ENCODE results near the gene TRPM1.
A peak's percentile ranks its signal among the peaks of the same experiment; 100 is the strongest.

Gene TRPM1

DNA sequence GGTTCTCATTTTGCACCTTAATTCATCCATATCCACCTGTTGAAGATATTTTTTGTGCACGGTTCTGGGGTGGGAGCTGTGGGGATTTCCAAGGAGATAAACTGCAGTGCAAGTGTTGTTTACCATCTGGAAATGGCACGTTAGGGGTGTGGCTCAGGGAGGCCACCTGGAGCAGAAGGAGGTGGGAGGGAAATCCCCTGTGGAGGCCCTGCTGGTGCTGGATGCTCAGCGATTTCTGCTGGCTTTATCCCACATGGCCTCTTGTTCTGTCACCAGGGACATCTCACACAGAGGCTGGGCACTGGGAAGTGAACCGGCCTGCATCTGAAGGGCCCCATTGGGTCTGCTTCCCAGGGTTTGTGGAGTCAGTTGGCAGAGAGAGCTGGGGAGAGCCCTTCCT is 24.3 kb downstream of the TRPM1 start:
- no peak for TF ChIP-seq JUND (IDR thresholded peaks at IDR 0.05; ENCODE audit: low read depth)
- in situ Hi-C loops (cut with HindIII; ENCODE audit: low pct_unique_long_range_greater_than_20kb, low sequenced_read_pairs), result no loop called here
- no peak for DNase-seq (ENCODE audit: low read depth in 1 of 2, low spot score in 1 of 2)

DNA sequence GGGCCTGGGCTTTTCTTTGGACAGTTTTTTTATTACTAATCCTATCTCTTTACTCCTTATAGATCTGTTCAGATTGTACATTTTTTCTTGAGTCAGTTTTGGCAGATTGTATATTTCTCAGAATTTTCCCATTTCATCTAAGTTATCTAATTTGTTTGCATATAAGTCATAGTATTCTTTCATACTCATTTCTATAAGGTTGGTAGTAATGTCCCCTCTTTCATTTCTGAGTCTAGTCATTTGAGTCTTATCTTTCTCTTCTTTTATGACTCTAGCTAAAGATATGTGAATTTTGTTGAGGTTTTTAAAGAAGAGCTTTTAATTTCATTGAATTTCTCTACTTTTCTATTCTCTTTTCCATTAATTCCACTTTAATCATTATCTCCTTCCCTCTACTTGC is 27.2 kb downstream of the TRPM1 start:
- in situ Hi-C loops (cut with HindIII; ENCODE audit: low pct_unique_long_range_greater_than_20kb, low sequenced_read_pairs), result no loop called here

DNA sequence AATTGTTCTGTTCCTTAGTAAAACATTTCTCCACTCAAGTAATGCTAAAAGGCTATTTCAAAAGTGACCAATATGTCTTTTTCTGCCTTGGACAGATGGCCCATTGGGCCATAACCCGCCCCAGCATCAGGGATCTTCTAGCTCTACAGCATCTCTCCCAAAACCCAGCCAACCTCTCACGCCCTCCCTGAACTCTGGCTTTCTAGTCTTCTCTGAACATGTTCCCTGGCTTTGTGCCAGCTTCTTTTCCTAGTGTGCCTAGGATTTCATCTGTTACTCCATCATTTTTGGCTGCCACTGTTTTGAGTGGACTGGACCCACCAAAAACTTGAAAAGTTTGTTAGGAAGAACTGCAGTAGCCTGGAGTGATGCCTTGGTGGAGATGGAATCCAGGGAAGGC is 30.7 kb downstream of the TRPM1 start:
- no peak for TF ChIP-seq JUND (IDR thresholded peaks at IDR 0.05; ENCODE audit: low read depth)
- in situ Hi-C loops (cut with HindIII; ENCODE audit: low pct_unique_long_range_greater_than_20kb, low sequenced_read_pairs), result no loop called here
- no peak for DNase-seq (ENCODE audit: low read depth in 1 of 2, low spot score in 1 of 2)

More for the DNA sequence above, 27.2 kb downstream of the TRPM1 start:
- no peak for DNase-seq (ENCODE audit: low read depth in 1 of 2, low spot score in 1 of 2)
- no peak for TF ChIP-seq JUND (IDR thresholded peaks at IDR 0.05; ENCODE audit: low read depth)

DNA sequence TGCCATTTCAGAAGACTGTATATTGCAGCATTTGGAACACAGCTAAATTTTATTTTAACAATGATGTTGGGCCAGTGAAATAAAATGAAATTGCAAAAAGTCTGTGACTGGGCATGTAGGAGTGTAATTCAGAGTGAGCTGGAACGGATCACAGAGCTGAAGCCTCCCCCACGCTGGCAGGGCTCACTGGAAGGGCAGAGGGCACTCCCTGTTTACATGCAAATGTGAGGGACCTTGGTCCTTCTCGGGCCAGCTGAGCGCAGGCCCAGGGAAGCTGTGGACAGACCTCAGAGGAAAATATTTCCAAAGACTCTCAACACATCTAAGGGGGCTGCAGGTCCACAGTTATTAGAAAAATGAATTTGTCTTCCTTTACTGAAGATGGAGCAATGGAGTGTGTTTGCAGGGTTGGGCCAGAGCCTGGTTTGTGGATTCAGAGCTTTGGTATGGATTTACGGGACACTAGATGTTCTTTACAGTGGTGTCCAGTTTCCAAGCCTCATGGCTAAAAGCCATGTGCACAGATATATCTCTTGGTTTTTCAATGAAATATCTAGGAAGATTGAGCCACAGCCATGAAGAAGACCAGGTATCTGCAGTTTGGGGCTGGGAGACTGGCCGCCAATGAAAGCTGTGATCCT is 32.0 kb downstream of the TRPM1 start:
- no peak for TF ChIP-seq JUND (IDR thresholded peaks at IDR 0.05; ENCODE audit: low read depth)
- no peak for DNase-seq (ENCODE audit: low read depth in 1 of 2, low spot score in 1 of 2)
- in situ Hi-C loops (cut with HindIII; ENCODE audit: low pct_unique_long_range_greater_than_20kb, low sequenced_read_pairs), result no loop called here

DNA sequence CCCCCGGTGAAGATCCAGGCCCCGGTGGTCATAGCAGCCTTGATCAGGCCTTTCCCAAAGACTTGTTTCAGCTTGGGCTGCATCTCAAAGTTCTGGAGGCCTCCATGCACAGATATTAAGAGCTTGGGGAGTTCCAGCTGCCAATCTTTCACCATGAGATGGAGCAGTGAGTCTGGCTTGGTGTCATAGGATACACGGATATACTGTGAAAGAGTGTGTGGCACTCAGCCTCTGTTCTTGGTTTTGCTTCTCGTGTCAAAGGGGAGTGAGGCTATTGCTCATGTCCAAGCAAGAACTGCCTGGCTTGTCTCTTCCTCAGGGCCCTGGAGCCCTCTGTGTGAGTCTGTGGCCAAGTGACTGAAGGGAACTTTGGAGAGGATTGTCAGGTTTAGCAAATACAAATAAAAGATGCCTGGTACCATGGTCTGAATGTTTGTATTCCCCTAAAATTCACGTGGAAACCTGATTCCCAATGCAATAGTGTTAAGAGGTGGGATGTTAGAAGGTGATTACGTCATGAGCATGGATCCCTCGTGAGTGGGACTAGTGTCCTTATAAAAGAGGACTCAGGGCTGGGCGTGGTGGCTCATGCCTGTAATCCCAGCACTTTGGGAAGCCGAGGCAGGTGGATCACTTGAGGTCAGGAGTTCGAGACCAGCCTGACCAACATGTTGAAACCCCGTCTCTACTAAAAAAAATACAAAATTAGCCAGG is 33.5 kb downstream of the TRPM1 start:
- peak in 1 of 2 experiments; percentile 14 for DNase-seq (ENCODE audit: low read depth in 1 of 2, low spot score in 1 of 2)
- in situ Hi-C loops (cut with HindIII; ENCODE audit: low pct_unique_long_range_greater_than_20kb, low sequenced_read_pairs), result no loop called here

DNA sequence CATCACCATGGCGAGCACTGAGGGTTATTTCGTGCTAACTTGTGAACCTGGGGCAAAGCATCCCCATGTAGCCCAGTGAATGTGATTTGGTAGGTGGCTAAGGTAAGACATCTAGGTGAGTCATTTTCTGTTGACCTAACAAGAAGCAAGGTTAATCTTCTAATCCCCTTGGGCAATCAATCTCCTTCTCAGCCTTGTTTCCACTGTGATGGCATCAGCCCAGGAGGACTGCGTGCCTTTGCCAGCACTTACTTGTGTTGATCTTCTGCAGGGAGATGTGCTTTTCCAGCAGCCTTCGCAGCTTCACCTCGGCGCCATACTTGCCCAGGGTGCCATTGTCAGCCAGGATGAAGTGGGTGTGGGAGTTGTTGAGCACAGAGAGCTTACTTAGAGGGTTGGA is 35.7 kb downstream of the TRPM1 start:
- TF ChIP-seq JUND (IDR thresholded peaks at IDR 0.05; ENCODE audit: low read depth), result no peak
- in situ Hi-C loops (cut with HindIII; ENCODE audit: low pct_unique_long_range_greater_than_20kb, low sequenced_read_pairs), result no loop called here
- peak in 1 of 2 experiments; percentile 11 for DNase-seq (ENCODE audit: low read depth in 1 of 2, low spot score in 1 of 2)

More for the DNA sequence above, 33.5 kb downstream of the TRPM1 start:
- TF ChIP-seq JUND (IDR thresholded peaks at IDR 0.05; ENCODE audit: low read depth), result no peak

DNA sequence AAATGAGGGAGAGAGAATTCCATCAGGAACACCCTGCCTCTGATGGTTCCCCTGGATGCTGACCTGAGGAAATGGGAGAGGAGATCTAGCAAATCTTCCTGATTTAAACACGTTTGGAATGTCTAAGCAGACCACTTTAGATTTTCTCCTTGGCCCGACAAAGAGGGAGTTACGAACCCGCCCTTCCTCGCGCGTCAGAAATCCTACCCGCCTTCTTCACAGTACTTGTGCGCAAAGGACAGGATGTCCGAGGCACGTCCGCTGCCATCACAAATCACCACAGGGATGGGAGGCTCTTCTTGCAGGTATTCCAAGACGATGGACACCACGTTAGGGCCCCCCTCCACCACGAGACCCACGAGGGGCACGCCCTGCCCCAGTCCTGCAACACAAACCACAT is 38.6 kb downstream of the TRPM1 start:
- TF ChIP-seq JUND (IDR thresholded peaks at IDR 0.05; ENCODE audit: low read depth), result no peak
- in situ Hi-C loops (cut with HindIII; ENCODE audit: low pct_unique_long_range_greater_than_20kb, low sequenced_read_pairs), result no loop called here
- no peak for DNase-seq (ENCODE audit: low read depth in 1 of 2, low spot score in 1 of 2)

DNA sequence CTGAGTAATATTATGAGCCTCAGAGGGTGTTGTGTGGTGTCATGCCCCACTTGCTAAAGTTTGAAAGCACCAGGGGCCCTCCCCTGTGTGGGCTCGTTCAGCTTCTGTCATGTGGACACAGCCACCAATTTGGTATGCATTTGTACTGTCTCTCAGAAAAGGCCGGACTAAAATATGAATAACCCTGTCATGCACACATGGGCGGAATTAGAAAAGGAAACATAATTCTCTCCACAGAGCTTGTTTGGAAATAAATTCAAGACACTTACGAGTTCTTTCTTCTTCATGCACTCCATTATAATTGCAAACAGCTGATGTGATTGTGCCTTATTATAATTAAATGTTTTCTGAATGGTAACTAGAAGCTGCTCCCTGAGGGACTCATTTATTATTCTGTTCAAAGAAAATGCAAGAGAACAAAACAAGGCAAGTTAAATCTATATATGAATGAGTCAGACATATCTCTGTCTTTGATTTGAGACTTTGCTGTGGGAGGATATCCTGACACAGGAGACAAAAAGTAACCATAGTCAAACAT is 39.1 kb downstream of the TRPM1 start:
- DNase-seq (ENCODE audit: low read depth in 1 of 2, low spot score in 1 of 2), result no peak
- no peak for TF ChIP-seq JUND (IDR thresholded peaks at IDR 0.05; ENCODE audit: low read depth)
- in situ Hi-C loops (cut with HindIII; ENCODE audit: low pct_unique_long_range_greater_than_20kb, low sequenced_read_pairs), result no loop called here

DNA sequence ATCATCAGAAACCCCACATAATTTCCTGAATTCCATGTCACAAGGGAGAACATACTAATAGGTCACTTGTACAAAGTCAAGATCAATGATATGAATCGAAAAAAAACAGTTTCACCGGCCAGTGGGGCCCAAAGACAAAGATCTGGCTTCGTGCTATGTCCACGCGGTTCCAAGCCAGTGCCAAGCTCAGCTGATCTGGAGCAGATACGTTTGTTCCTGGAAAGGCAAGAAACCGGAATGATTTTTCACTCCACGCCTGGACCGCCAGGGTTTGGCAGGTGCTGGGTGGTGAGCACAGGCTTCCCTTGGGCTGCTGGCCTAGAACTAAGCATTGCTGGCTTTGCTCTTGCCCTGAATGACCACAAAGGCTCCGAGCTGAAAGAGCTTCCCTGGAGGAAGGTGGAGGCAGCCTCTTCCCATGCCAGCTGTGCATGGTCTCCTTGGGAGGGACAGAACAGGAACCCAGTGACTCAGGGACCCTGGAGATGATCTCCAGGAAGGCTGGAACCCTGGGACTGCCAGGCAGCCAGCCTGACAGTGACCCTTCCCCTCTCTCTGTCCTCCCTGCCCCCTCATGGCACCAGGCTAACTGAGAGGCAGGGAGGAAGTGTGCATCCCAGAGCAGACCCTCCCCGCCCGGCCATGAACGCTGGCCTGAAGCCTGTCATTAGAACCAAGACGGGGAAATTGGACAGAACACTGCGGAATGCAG is 40.9 kb downstream of the TRPM1 start:
- DNase-seq (ENCODE audit: low read depth in 1 of 2, low spot score in 1 of 2), result no peak
- TF ChIP-seq JUND (IDR thresholded peaks at IDR 0.05; ENCODE audit: low read depth), result no peak
- in situ Hi-C loops (cut with HindIII; ENCODE audit: low pct_unique_long_range_greater_than_20kb, low sequenced_read_pairs), result no loop called here

DNA sequence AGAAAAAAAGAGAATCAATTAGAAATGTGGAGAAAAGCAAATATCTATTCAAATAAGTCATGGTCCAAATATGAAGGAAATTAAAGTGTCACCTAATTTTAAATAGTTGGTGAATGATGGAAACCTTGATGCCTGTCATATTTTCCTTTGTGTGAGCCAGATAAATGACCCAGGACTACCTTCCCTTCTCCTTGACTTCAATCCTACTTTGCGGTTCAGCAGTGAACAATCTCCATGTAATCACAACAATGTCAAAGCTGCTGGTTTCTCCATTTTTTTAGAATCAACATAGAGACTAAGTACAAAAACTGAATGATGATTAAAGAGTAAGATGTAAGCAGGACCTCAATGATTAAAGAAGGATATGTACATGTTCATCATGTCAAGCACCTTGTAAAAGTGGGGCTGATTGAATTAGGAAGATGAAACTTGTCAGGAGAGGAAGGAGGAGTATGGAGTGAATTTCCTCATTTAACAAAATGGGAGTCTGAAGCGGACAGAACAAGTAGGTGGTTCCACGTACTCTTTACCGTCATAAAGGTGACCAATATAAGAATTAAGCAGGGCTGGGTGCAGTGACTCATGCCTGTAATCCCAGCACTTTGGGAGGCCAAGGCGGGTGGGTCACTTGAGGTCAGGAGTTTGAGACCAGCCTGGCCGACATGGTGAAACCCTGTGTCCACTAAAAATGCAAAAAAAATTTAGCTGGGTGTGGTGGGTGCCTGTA is 43.1 kb downstream of the TRPM1 start:
- in situ Hi-C loops (cut with HindIII; ENCODE audit: low pct_unique_long_range_greater_than_20kb, low sequenced_read_pairs), result no loop called here
- DNase-seq (ENCODE audit: low read depth in 1 of 2, low spot score in 1 of 2), result no peak
- TF ChIP-seq JUND (IDR thresholded peaks at IDR 0.05; ENCODE audit: low read depth), result no peak

DNA sequence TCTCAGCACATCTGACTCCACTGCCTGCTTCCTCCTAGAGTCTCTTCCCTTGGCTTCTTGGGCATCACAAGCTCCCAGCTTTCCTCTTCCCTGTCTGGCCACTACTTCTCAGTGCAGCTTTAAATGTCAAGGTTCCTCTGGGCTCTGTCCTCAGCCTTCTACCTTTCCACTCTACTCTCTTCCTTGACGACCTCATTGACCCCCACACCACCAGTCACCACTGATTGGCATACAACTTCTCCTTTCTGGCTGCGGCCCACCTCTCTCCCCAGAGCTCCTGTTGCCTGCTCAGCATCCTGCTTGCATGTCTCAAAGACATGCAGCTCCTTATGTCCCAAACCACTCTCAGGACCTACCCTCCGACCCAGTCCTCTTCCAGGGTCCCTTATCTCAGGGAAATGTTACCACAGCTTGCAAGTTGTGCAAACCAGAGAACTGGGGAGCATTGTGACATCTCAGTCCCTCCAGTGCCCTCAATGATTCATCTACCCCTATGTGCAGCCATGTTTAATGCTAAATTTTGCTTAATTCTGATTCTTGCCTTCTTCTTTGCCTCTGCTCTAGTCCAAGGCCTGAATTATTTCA is 49.9 kb downstream of the TRPM1 start:
- no peak for DNase-seq (ENCODE audit: low read depth in 1 of 2, low spot score in 1 of 2)
- in situ Hi-C loops (cut with HindIII; ENCODE audit: low pct_unique_long_range_greater_than_20kb, low sequenced_read_pairs), result no loop called here
- TF ChIP-seq JUND (IDR thresholded peaks at IDR 0.05; ENCODE audit: low read depth), result no peak

DNA sequence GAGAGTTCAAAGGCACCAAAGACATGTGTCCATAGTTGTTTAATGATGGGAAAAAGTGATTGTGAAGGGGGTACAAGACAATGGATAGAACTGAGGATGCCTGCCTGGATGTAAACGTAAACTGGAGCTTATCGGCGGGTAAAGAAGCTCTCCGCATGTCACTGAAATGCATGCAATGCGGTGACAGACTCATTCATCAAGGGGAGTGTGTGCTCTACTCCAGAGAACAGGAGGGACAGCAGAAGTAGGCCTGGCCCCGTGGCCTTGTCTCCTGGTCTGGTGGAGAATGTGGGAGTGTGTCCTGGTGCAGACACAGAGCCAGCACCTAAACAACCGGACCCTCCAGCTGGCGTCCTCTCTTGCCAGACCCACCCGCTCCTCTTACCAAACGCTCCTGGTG is 50.6 kb downstream of the TRPM1 start:
- TF ChIP-seq JUND (IDR thresholded peaks at IDR 0.05; ENCODE audit: low read depth), result no peak
- in situ Hi-C loops (cut with HindIII; ENCODE audit: low pct_unique_long_range_greater_than_20kb, low sequenced_read_pairs), result no loop called here

More for the DNA sequence above, 50.6 kb downstream of the TRPM1 start:
- DNase-seq (ENCODE audit: low read depth in 1 of 2, low spot score in 1 of 2), result no peak

All from T47D (cell line).